ENCODE results near the gene CCR5AS.

CCR5AS gene

DNA sequence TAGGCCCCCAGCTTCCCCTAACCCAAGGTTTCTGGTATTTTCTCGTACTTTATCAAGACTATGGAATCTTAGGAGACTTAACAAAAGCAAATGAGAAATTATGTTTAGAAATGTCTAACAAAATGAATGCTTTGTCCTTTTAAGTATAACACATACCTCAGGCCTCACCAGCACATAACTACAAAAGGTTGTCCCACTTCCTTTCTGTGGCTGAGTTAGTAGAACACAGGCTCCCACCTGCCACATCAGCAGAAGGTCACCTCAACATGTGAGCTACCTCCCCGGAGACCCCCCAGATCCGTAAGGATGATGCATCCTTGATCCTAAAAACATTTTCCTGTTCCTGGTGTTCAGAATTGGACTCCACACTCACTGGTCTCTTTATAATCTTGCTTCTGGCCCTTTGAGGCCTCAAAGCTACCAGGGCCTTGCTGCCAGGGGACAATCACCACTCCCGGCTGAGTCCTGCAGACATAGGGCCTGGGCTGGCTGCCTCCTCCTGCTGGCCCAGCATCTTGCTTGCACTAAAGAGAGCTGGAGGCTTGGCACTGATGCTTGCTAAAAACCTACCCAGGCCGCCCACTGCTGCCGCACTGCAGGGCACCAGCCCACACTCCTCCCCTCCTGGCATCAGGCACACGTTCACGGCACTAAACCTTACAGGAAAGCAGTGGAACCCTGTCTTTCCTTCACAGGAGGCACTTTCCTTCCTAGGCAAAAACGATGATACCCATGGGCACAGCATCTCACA lies 3.0 kb upstream of the CCR5AS start:
- no peak for DNase-seq
- Histone ChIP-seq H4K8ac (replicated peaks; ENCODE audit: insufficient read length, low read depth, low read length) (no peak overlapping the region), H3K79me1 (ENCODE audit: insufficient read depth, low read depth, low read length, poor library complexity, severe bottlenecking) (no peaks in the 10 kb centered on the region), H2AFZ (ENCODE audit: low read length) (no peak overlapping the region), H3K4me2 (ENCODE audit: insufficient read depth, insufficient read length, low read length) (no peak overlapping the region), H3K18ac (ENCODE audit: insufficient read length, low read depth, low read length) (peak overlapping the region; percentile 37), H3K27me3 (ENCODE audit: insufficient read depth, low read length) (no peaks in the 10 kb centered on the region), H3K23me2 (ENCODE audit: insufficient read length, low read depth, low read length, poor library complexity, severe bottlenecking) (no peaks in the 10 kb centered on the region), H2BK5ac (ENCODE audit: insufficient read length, low read length) (no peak overlapping the region), H2AK5ac (ENCODE audit: insufficient read length, low read length) (no peak overlapping the region), H3K27ac (ENCODE audit: insufficient read length, low read depth, low read length) (no peak overlapping the region), H2BK120ac (ENCODE audit: low read depth, low read length, poor library complexity, severe bottlenecking) (no peak overlapping the region), H3K4ac (ENCODE audit: low read depth, low read length) (no peak overlapping the region), H3K56ac (ENCODE audit: insufficient read length, low read depth, low read length) (no peak overlapping the region), H3K14ac (ENCODE audit: insufficient read depth, low read length) (no peak overlapping the region), H3T11ph (ENCODE audit: low read length) (no peak overlapping the region), H3K23ac (ENCODE audit: insufficient read length, low read depth, low read length) (no peak overlapping the region), H3K9me3 (ENCODE audit: control insufficient read depth, low read depth, low read length) (no peaks in the 10 kb centered on the region), H2BK12ac (ENCODE audit: insufficient read length, low read depth, low read length) (no peak overlapping the region), H2BK15ac (ENCODE audit: low read depth, low read length) (no peak overlapping the region), H4K91ac (ENCODE audit: insufficient read length, low read depth, low read length) (no peak overlapping the region), H4K5ac (ENCODE audit: insufficient read length, low read depth, low read length) (no peak overlapping the region), H3K79me2 (ENCODE audit: insufficient read depth, low read length) (no peaks in the 10 kb centered on the region), H4K20me1 (ENCODE audit: control insufficient read depth, insufficient read depth, insufficient read length) (no peaks in the 10 kb centered on the region), H3K9ac (ENCODE audit: extremely low read depth, insufficient read length, low read length) (no peak overlapping the region), H2BK20ac (ENCODE audit: low read depth, low read length, poor library complexity, severe bottlenecking) (no peak overlapping the region), H3K4me1 (ENCODE audit: insufficient read depth, low read length) (no peaks in the 10 kb centered on the region)
- Mint-ChIP-seq H3K4me3 (no peak overlapping the region), H3K4me1 (peaks cover 2 to 5% of the 10 kb centered on the region in 2 experiments; a peak in 2 of 4 replicates), H3K27me3 (ENCODE audit: low read depth) (no peaks in the 10 kb centered on the region; the same call in 1 of the 2 replicates), H3K36me3 (ENCODE audit: insufficient read depth in 1 of 3, low read depth in 3 of 3) (no peaks in the 10 kb centered on the region), H3K9me3 (no peaks in the 10 kb centered on the region; a peak in 1 of 5 replicates), H3K27ac (peak overlapping the region in 1 of 3 experiments; percentile 15; a peak in 1 of 7 replicates)
- TF ChIP-seq, protein P1, sequence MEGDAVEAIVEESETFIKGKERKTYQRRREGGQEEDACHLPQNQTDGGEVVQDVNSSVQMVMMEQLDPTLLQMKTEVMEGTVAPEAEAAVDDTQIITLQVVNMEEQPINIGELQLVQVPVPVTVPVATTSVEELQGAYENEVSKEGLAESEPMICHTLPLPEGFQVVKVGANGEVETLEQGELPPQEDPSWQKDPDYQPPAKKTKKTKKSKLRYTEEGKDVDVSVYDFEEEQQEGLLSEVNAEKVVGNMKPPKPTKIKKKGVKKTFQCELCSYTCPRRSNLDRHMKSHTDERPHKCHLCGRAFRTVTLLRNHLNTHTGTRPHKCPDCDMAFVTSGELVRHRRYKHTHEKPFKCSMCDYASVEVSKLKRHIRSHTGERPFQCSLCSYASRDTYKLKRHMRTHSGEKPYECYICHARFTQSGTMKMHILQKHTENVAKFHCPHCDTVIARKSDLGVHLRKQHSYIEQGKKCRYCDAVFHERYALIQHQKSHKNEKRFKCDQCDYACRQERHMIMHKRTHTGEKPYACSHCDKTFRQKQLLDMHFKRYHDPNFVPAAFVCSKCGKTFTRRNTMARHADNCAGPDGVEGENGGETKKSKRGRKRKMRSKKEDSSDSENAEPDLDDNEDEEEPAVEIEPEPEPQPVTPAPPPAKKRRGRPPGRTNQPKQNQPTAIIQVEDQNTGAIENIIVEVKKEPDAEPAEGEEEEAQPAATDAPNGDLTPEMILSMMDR (conservative IDR thresholded peaks at IDR 0.05), result no peak
- WGBS (ENCODE audit: extremely low coverage, insufficient read length, low lambda C conversion rate), result no CpG with 5 or more reads among the region's 9 CpGs
